Measurements from ENCODE around the gene KY.

The KY gene

GRCh38 chr3:134619884-134620445, 30.9 kb downstream of the KY start:
- DNase-seq (ENCODE audit: low read depth in 2 of 2) = no peak

GRCh38 chr3:134619301-134619615, 31.6 kb downstream of the KY start:
- no peak for DNase-seq (ENCODE audit: low read depth in 2 of 2)

GRCh38 chr3:134618478-134619300, 32.1 kb downstream of the KY start:
- no peak for DNase-seq (ENCODE audit: low read depth in 2 of 2)

- no peak for DNase-seq (ENCODE audit: low read depth in 2 of 2)
Measured at GRCh38 chr3:134617608-134618477, 33.0 kb downstream of the KY start.

GRCh38 chr3:134615743-134616142, 35.1 kb downstream of the KY start:
- no peak for DNase-seq (ENCODE audit: low read depth in 2 of 2)

GRCh38 chr3:134614955-134615354, 35.9 kb downstream of the KY start:
- no peak for DNase-seq (ENCODE audit: low read depth in 2 of 2)

- DNase-seq (ENCODE audit: low read depth in 2 of 2) = no peak
Measured at GRCh38 chr3:134613006-134613520, 37.8 kb downstream of the KY start.

GRCh38 chr3:134611516-134611915, 39.3 kb downstream of the KY start:
- DNase-seq (ENCODE audit: low read depth in 2 of 2) = no peak

GRCh38 chr3:134610432-134611385, 40.1 kb downstream of the KY start:
- no peak for DNase-seq (ENCODE audit: low read depth in 2 of 2)

GRCh38 chr3:134609821-134610431, 40.9 kb downstream of the KY start:
- DNase-seq (ENCODE audit: low read depth in 2 of 2) = no peak

- no peak for DNase-seq (ENCODE audit: low read depth in 2 of 2)
Measured at GRCh38 chr3:134608771-134609435, 41.9 kb downstream of the KY start.

- no peak for DNase-seq (ENCODE audit: low read depth in 2 of 2)
Measured at GRCh38 chr3:134608023-134608770, 42.6 kb downstream of the KY start.

GRCh38 chr3:134607054-134608022, 43.5 kb downstream of the KY start:
- no peak for DNase-seq (ENCODE audit: low read depth in 2 of 2)

- DNase-seq (ENCODE audit: low read depth in 2 of 2) = no peak
Measured at GRCh38 chr3:134606033-134607025, 44.5 kb downstream of the KY start.

- DNase-seq (ENCODE audit: low read depth in 2 of 2) = no peak
Measured at GRCh38 chr3:134605556-134605955, 45.3 kb downstream of the KY start.

GRCh38 chr3:134603956-134604355, 46.9 kb downstream of the KY start:
- DNase-seq (ENCODE audit: low read depth in 2 of 2) = no peak

- no peak for DNase-seq (ENCODE audit: low read depth in 2 of 2)
Measured at GRCh38 chr3:134603480-134603879, 47.3 kb downstream of the KY start.
